Thymus (tissue), 11 donors: ENCODE data around the gene NUP85. TPM values are rescaled to one million over a fixed set of nuclear protein-coding genes. Genes with fewer than 3 reads are reported as not detected.

Source experiments
- DNase-seq, 9 donors: peaks; one replicate each; pipeline ENCODE4 v3.0.0-alpha.2; 2013; ENCODE audit warnings: low spot score in 9 of 9, low read depth in 6 of 9, missing footprints in 1 of 9
- H3K27ac ChIP-seq, 2 donors: one replicate each; pipeline ENCODE4 v1.5.1; 2013; ENCODE audit warnings: control low read depth in 1 of 2, low read depth in 1 of 2, low read length in 1 of 2, mild to moderate bottlenecking in 1 of 2, moderate library complexity in 1 of 2
- H3K27me3 ChIP-seq, 2 donors: one replicate each; pipeline ENCODE4 v1.5.1; 2013; ENCODE audit warnings: low read length in 1 of 2; ENCODE audit not compliant: control insufficient read depth in 2 of 2, insufficient read depth in 1 of 2
- H3K36me3 ChIP-seq, 2 donors: one replicate each; pipeline ENCODE4 v1.5.1; 2013; ENCODE audit warnings: low read length in 1 of 2, mild to moderate bottlenecking in 1 of 2, moderate library complexity in 1 of 2; ENCODE audit not compliant: control insufficient read depth in 2 of 2, insufficient read depth in 2 of 2
- H3K4me1 ChIP-seq, 2 donors: one replicate each; pipeline ENCODE4 v1.5.1; 2013; ENCODE audit warnings: low read length in 2 of 2; ENCODE audit not compliant: control insufficient read depth in 2 of 2, insufficient read depth in 2 of 2
- H3K4me3 ChIP-seq, 2 donors: one replicate each; pipeline ENCODE4 v1.5.1; 2013; ENCODE audit warnings: low read length in 2 of 2, control low read depth in 1 of 2, mild to moderate bottlenecking in 1 of 2
- H3K9me3 ChIP-seq, 2 donors: one replicate each; pipeline ENCODE4 v1.5.1; 2013; ENCODE audit warnings: low read length in 1 of 2, mild to moderate bottlenecking in 1 of 2; ENCODE audit not compliant: control insufficient read depth in 2 of 2, insufficient read depth in 1 of 2
- WGBS: extraction: QIAGEN DNeasy Blood & Tissue Kit; methylation state at CpG from one replicate; pipeline ENCODE4 v1.1.7; 2013; 5-methylcytosine and 5-hydroxymethylcytosine counted together
- polyA plus RNA-seq: library from polyadenylated mRNA; stranded (reverse); fragments of 200-250 nt; gene quantifications from one replicate; pipeline ENCODE4 v1.2.3, GENCODE V29; 2013
- total RNA-seq: library from RNA; stranded (reverse); fragments of 120-200 nt; gene quantifications from one replicate; pipeline ENCODE4 v1.2.4, GENCODE V29; 2013
- donor health status: healthy.

Gene NUP85
- total and polyA plus RNA-seq, 2 donors = 54.5 to 88.3 TPM

DNA sequence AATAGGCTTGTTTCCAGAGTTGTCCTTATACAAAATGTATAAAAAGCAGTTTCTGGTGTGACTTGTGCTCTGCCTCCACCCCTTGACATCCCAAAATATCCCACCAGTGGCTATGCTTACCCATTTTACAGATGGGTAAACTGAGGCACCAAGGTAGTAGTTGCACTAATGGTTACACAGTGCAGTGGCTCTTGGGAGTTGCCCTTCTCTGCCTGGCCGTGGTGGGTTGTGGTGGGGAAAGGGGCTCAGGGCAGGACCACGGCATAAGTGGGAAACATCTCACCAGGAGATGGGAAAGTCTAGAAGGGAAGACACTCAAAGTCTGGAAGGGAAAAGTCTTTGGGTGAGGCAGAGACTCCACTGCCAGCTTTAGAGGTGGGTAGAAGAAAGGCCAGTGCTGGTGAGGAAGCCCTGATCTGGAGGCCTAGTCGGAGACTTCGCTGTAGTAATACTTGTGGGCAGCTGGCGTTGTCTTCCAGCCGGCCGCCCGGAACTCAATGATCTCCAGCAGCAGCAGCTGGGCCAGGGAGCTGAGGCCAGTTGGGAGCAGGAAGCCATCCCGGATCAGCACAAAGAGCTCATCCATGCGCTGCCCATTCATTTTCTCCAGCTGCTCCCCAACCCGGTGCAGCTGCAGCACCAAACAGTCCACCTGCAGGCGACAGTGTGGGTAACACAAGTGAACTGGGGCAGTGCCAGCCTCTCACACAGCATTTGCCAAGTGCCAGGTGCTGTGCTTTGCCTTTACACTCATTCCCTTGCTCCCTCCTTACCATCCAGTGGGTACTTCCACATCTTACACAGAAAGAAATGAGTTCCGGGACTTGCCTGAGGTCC is 61.1 kb downstream of the NUP85 start:
- H3K4me1 ChIP-seq = peaks cover 12 to 26% of the 10 kb centered on the region in 2 donors
- no peaks in the 10 kb centered on the region for H3K9me3 ChIP-seq
- H3K27ac ChIP-seq = no peak overlapping the region
- peaks cover 0 to 7% of the 10 kb centered on the region in 2 donors for H3K27me3 ChIP-seq
- WGBS = 95% methylated on average over 13 of the region's 13 CpGs
- H3K4me3 ChIP-seq = no peak overlapping the region
- DNase-seq = no peak
- peaks cover 29 to 45% of the 10 kb centered on the region in 2 donors for H3K36me3 ChIP-seq

DNA sequence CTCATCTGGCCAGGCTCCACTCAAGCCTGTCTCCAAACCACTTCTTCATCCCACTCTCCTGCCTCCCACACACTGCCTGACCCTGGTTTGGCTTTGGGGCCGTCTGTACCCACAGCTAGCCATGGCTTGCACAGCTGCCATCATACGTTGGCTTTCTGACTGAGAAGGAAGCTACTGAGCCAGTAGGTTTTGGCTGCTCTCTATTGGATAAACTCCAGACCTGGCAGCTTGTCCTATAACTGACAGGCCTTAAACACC is 61.6 kb downstream of the NUP85 start:
- Histone ChIP-seq H3K4me3 (no peak overlapping the region), H3K9me3 (no peaks in the 10 kb centered on the region), H3K27me3 (peaks cover 0 to 7% of the 10 kb centered on the region in 2 donors), H3K4me1 (peaks cover 15 to 31% of the 10 kb centered on the region in 2 donors), H3K27ac (no peak overlapping the region), H3K36me3 (peaks cover 29 to 45% of the 10 kb centered on the region in 2 donors)
- DNase-seq = no peak
- WGBS = 92% methylated on average over 2 of the region's 2 CpGs

DNA sequence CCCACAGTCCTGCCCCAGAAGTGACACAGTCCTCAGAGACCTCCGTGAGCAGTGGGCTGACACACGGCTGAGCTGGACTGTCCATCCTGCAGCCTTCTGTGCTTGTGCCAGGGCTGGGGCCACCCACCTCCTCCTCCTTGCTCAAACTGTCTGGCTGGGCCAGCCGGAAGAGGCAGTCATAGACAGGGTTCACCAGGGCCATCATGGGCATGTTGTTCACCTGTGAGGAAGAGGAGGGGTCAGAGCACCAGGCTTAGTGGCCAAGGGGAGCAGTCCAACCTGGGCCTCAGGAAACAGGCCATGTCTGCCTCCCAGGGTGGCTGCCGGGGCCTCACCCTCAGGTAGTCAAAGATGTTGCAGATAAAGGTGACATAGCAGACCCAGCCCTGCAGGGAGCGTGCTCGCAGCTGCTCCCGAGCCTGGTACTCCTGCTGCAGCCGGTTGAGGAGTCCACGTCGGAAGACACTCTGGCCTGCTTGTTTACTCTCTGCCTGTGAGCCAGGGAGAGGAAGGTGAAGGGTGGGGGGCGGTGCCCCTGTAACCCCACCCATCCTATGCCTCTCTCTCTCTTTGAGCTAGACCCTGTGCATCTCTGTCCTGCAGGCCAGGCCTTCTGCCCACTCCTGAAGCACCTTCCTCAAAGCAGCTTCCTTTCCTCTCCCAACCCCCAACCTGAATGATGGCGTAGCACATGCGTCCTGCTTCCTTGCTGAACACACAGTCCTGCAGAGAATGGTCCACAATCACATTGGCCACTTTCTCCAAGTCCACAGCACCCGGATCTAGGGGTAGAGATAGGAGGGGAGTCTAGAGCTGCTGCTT is 62.1 kb downstream of the NUP85 start:
- no peak for DNase-seq
- Histone ChIP-seq H3K4me1 (peaks cover 15 to 31% of the 10 kb centered on the region in 2 donors), H3K36me3 (peaks cover 29 to 48% of the 10 kb centered on the region in 2 donors), H3K27ac (no peak overlapping the region), H3K4me3 (no peak overlapping the region), H3K9me3 (no peaks in the 10 kb centered on the region), H3K27me3 (peaks cover 0 to 7% of the 10 kb centered on the region in 2 donors)
- WGBS = 96% methylated on average over 14 of the region's 14 CpGs

DNA sequence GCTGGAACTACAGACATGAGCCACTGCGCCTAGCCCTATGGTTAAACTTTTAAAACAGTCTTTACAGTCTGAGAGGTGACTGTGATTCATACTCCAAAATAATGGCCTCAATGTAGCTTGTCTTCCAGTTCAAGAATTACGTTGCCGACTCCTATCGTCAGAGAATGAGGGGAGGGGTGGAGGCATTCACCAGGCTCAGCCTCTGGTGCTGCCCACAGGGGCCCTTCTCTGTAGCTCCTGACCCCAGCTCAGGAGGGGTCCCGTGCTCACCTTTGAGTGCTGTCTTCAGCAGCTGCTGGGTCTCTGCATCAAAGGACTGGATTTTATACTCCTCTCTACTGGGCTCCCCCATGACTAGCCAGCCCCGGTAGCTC is 64.4 kb downstream of the NUP85 start:
- peaks cover 0 to 7% of the 10 kb centered on the region in 2 donors for H3K27me3 ChIP-seq
- H3K4me1 ChIP-seq = peaks cover 13 to 30% of the 10 kb centered on the region in 2 donors
- H3K36me3 ChIP-seq = peaks cover 37 to 47% of the 10 kb centered on the region in 2 donors
- peak overlapping the region in 1 of 2 donors; percentile 83 for H3K27ac ChIP-seq
- DNase-seq = peak in 1 of 9 donors; percentile 20
- 33% methylated on average over 6 of the region's 6 CpGs for WGBS
- peak overlapping the region; percentile 76 for H3K4me3 ChIP-seq
- no peaks in the 10 kb centered on the region for H3K9me3 ChIP-seq

DNA sequence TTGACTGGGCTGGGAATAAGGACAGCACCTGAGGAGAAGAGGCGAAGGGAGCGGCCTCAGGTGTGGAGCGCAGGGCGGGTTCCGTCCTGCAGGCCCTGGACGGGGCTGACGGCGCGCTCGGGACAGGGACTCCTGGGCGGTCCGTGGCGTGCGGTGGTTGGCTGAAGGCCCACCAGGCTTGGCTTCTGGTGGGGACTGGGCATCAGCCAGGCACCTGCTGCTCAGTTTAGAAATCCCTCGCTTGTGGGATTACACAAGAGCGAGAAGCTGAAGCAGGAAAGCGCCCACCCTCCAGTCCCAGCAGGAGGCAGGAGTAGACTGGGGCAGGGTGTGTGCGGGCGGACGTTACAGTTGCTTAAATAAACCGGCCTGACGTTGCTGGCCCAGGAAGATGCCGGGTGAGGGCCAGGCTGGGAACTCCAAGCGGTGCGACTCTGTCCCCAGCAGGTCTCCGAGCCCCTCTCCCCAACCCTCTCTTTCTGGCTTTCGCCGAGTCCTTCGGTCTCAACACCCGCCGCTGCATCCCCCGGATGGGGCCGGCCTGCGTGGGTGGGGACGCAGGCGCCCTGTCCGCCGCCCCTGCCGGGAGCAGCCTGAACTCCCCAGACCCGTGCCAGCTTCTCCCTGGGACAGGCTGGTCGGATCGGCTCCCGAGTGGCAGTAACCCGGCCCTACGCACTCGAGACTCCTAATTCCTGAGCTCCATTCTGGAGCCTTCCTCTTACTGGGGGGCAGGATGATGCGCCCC is 64.9 kb downstream of the NUP85 start:
- Histone ChIP-seq H3K4me1 (peaks cover 13 to 30% of the 10 kb centered on the region in 2 donors), H3K27me3 (peaks cover 0 to 7% of the 10 kb centered on the region in 2 donors), H3K27ac (peak overlapping the region; percentile 72 to 83), H3K9me3 (no peaks in the 10 kb centered on the region), H3K4me3 (peak overlapping the region; percentile 76), H3K36me3 (peaks cover 36 to 41% of the 10 kb centered on the region in 2 donors)
- peak in 4 of 9 donors; percentile 34 to 63 (median 36) for DNase-seq
- 1% methylated on average over 47 of the region's 47 CpGs for WGBS

DNA sequence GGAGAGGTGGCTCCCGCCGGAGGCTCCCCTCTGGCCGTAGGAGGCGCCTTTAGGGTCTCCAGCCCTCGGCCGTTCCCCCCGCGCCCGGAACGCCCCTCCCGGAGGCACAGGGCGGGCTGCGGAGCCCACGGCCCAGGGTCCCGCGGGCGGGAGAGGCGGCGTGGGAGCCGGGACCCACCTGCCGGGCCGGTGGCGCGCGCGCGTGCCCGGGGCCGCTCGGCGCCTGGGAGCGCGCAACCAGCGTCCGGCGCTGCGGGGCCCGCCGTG is 65.4 kb downstream of the NUP85 start, which contains the start of gene MIF4GD:
Gene MIF4GD (minus strand): TSS at position 266 of the 267 bp plus-strand sequence. CDS start 1,036 bp downstream, outside the sequence.
- Histone ChIP-seq H3K4me1 (peaks cover 13 to 30% of the 10 kb centered on the region in 2 donors), H3K36me3 (peaks cover 33 to 36% of the 10 kb centered on the region in 2 donors), H3K27me3 (peaks cover 0 to 7% of the 10 kb centered on the region in 2 donors), H3K27ac (peak within 1 kb of the TSS; percentile 82 to 92), H3K9me3 (no peaks in the 10 kb centered on the region), H3K4me3 (peak within 1 kb of the TSS; percentile 76)
- WGBS = under 1% methylated on average over 39 of the region's 39 CpGs
- DNase-seq = no peak

DNA sequence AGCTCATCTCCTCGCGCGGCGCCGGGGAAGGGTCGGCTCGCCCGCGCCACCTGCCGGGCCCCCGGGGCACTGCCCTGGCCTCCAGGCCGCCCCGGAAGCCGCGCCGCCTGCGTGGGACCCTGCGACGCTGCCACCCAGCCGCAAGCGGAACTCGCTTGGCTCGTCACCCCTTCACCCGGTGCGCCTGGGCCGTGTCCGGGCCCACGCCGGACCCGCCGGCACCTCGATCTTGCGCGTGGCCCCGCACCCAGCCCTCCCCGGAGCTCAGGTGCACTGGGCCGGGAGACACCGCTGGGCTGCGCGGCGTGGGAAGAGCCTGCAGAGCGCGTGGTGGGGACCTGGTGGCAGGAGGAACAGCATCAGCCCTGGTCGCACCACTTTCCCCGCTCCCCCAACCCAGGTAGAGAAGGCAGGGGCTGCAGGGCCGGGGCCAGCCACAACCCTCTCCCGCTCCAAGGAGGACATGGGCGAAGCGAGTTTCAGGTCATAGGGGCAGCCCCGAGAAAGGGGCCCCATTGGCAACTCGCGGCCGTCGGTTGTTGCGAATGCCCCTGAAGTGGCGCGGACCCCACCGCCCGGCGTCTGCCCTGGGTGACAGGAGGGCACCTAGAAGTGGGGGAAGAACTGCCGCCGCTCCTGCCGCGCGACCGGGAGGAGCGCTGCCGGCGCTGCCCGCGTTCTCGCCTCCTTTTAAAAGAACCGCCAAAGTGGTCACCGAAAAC is 65.9 kb downstream of the NUP85 start:
- under 1% methylated on average over 74 of the region's 74 CpGs for WGBS
- peak in 8 of 9 donors; percentile 65 to 93 (median 82) for DNase-seq
- peak overlapping the region; percentile 66 to 76 for H3K4me3 ChIP-seq

DNA sequence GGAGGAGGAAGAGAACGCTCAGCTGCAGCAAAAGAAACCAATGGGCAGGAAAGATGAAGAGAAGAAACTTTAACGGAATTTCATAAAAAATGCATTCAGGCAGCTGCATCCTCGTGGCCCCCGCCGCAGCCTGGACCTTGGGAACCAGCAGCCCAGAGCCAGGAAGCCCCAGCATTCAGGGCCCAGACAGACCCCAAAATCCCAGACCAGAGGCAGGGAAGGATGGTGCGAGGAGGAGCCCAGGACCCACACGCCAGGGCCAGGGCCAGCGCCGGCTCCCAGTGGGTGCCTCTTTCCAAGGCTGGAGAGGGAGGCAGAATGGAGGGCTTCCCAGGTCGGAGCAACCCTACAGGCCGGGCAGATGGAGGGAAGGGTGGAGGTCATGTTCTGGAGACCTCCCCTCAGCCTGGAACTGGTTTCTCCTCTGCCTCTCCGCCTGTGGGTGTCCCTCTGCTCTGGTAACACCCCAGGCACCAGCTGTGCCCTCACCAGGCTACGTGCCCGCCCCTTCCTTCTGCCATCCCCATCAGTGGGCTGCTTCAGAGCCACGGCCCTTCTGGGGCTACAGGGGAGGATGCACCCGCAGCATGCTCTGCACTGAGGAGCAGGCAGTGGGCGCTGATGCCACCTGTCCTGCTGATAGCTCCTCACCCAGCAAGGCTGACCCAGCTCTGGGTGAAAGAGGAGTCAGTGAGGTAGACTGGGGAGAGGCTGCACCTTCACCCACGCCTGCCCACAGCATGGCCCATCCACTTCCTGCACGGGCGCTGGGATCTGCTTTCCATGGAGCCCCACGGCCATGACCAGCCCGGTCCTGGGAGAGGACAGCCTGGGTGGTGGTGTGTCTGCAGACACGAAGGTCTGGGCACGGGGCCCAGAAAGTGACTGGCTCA is 66.7 kb downstream of the NUP85 start:
- Histone ChIP-seq H3K27ac (peak overlapping the region in 1 of 2 donors; percentile 92), H3K27me3 (peaks cover 0 to 7% of the 10 kb centered on the region in 2 donors), H3K4me3 (peak overlapping the region; percentile 66 to 76), H3K36me3 (peaks cover 25 to 27% of the 10 kb centered on the region in 2 donors), H3K9me3 (no peaks in the 10 kb centered on the region), H3K4me1 (peaks cover 13 to 30% of the 10 kb centered on the region in 2 donors)
- DNase-seq = no peak
- 63% methylated on average over 24 of the region's 24 CpGs for WGBS

More for the DNA sequence above, 65.9 kb downstream of the NUP85 start:
- Histone ChIP-seq H3K27ac (peak overlapping the region; percentile 82 to 92), H3K27me3 (peaks cover 0 to 7% of the 10 kb centered on the region in 2 donors), H3K36me3 (peaks cover 28 to 31% of the 10 kb centered on the region in 2 donors), H3K4me1 (peaks cover 13 to 30% of the 10 kb centered on the region in 2 donors), H3K9me3 (no peaks in the 10 kb centered on the region)
